Progenitor cell of endocrine pancreas (in vitro differentiated cells): ENCODE results near the gene AMACR. TPM values are rescaled to one million over a fixed set of nuclear protein-coding genes. Genes with fewer than 3 reads are reported as not detected.
"Not testable (repeated sequence)": the region's sequence is repeated elsewhere in the genome, so short reads cannot be mapped to it uniquely, and the experiment has no call there.

Source experiments
- DNase-seq: peaks from one replicate; pipeline ENCODE4 v3.0.0; 2021; ENCODE audit warnings: low spot score; ENCODE audit not compliant: unreplicated experiment
- H3K27ac Mint-ChIP-seq: 2 replicates; pipeline ENCODE4 v1.8.0; 2021; ENCODE audit warnings: mild to moderate bottlenecking, moderate library complexity, mixed read lengths
- H3K27me3 Mint-ChIP-seq: 2 replicates; pipeline ENCODE4 v1.8.0; 2021; ENCODE audit warnings: mixed read lengths
- H3K36me3 Mint-ChIP-seq: 2 replicates; pipeline ENCODE4 v1.8.0; 2022; ENCODE audit warnings: mixed read lengths; ENCODE audit not compliant: insufficient read depth
- H3K4me1 Mint-ChIP-seq: 2 replicates; pipeline ENCODE4 v1.8.0; 2021; ENCODE audit warnings: low read depth, mixed read lengths
- H3K4me3 Mint-ChIP-seq: 2 replicates; pipeline ENCODE4 v1.8.0; 2021; ENCODE audit warnings: low read depth, mild to moderate bottlenecking, moderate library complexity, mixed read lengths
- H3K9me3 Mint-ChIP-seq: 2 replicates; pipeline ENCODE4 v1.8.0; 2021; ENCODE audit warnings: low read depth, mixed read lengths
- total RNA-seq: library from RNA; stranded (reverse); gene quantifications from 2 replicates; pipeline ENCODE4 v1.2.1, GENCODE V29; 2021
- TF ChIP-seq, protein P1 (sequence below): fragments of 200-600 bp; sonication (generic); IDR thresholded peaks from one replicate; pipeline ENCODE4 v1.5.0; 2021; ENCODE audit warnings: antibody characterized with exemption, mild to moderate bottlenecking; ENCODE audit not compliant: unreplicated experiment

Gene AMACR
- total RNA-seq, 1 donor from 2014 or later = 22.0 TPM

DNA sequence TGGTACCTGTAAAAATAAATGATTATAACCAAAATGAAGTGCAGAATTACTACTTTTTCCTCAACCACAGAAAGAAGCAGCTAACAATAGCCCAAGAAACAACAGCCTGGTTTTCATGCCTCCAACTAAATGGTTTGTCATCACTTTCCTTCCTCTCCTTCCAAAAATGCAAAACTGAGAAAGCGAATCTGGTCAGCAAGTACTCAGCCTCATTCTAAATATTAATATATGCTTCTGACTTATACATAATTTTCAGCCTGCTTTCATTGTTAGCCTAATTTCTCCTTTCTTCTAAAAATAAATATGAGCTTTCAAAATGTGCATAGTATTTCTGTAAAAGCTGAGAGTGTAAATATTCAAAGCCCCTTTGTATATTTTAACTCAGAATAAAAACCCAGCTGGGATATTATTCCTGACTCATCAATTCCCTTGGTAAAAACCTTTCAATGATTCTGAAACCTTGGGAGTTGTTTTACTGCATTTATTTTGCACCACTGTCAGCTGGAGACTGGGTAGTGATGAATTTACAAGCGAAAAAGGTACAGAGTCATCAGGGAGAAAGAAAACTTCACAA lies 50.2 kb downstream of the AMACR start:
- Mint-ChIP-seq H3K9me3 (no peaks in the 10 kb centered on the region), H3K27ac (no peak overlapping the region), H3K27me3 (no peaks in the 10 kb centered on the region)

GRCh38 chr5:33952175-33952574 lies 55.7 kb downstream of the AMACR start:
- not testable (repeated sequence) for H3K4me3 Mint-ChIP-seq, H3K36me3 Mint-ChIP-seq, DNase-seq, H3K9me3 Mint-ChIP-seq, H3K27ac Mint-ChIP-seq, H3K4me1 Mint-ChIP-seq, H3K27me3 Mint-ChIP-seq

More for the DNA sequence above, 50.2 kb downstream of the AMACR start:
- no peaks in the 10 kb centered on the region for H3K36me3 Mint-ChIP-seq
- no peak for DNase-seq
- H3K4me3 Mint-ChIP-seq = no peak overlapping the region
- H3K4me1 Mint-ChIP-seq = no peaks in the 10 kb centered on the region
- TF ChIP-seq, protein P1, sequence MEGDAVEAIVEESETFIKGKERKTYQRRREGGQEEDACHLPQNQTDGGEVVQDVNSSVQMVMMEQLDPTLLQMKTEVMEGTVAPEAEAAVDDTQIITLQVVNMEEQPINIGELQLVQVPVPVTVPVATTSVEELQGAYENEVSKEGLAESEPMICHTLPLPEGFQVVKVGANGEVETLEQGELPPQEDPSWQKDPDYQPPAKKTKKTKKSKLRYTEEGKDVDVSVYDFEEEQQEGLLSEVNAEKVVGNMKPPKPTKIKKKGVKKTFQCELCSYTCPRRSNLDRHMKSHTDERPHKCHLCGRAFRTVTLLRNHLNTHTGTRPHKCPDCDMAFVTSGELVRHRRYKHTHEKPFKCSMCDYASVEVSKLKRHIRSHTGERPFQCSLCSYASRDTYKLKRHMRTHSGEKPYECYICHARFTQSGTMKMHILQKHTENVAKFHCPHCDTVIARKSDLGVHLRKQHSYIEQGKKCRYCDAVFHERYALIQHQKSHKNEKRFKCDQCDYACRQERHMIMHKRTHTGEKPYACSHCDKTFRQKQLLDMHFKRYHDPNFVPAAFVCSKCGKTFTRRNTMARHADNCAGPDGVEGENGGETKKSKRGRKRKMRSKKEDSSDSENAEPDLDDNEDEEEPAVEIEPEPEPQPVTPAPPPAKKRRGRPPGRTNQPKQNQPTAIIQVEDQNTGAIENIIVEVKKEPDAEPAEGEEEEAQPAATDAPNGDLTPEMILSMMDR = no peak

GRCh38 chr5:33944543-33945132 lies 63.2 kb downstream of the AMACR start:
- Mint-ChIP-seq H3K27me3 (peaks cover 11% of the 10 kb centered on the region), H3K4me1 (no peaks in the 10 kb centered on the region), H3K27ac (no peak overlapping the region), H3K36me3 (no peaks in the 10 kb centered on the region), H3K9me3 (no peaks in the 10 kb centered on the region), H3K4me3 (no peak overlapping the region)
- DNase-seq = no peak
- TF ChIP-seq, protein P1 = no peak

GRCh38 chr5:33941090-33941489 lies 66.8 kb downstream of the AMACR start:
- H3K27me3 Mint-ChIP-seq = peaks cover 29% of the 10 kb centered on the region
- no peak for DNase-seq
- TF ChIP-seq, protein P1 = no peak
- no peaks in the 10 kb centered on the region for H3K9me3 Mint-ChIP-seq
- H3K36me3 Mint-ChIP-seq = no peaks in the 10 kb centered on the region
- H3K27ac Mint-ChIP-seq = no peak overlapping the region
- H3K4me1 Mint-ChIP-seq = no peaks in the 10 kb centered on the region
- H3K4me3 Mint-ChIP-seq = no peak overlapping the region

- no peaks in the 10 kb centered on the region for H3K36me3 Mint-ChIP-seq
- peaks cover 37% of the 10 kb centered on the region for H3K27me3 Mint-ChIP-seq
- DNase-seq = no peak
- TF ChIP-seq, protein P1 = no peak
- no peaks in the 10 kb centered on the region for H3K9me3 Mint-ChIP-seq
- no peak overlapping the region for H3K4me3 Mint-ChIP-seq
- no peak overlapping the region for H3K27ac Mint-ChIP-seq
- no peaks in the 10 kb centered on the region for H3K4me1 Mint-ChIP-seq
Measured at GRCh38 chr5:33939556-33940262, 68.1 kb downstream of the AMACR start.
